SKM-1 treated with dmso at 0.1 percent for 144 hours (cell line): Measurements from ENCODE around the gene ELOVL1.
"Not testable (repeated sequence)": the region's sequence is repeated elsewhere in the genome, so short reads cannot be mapped to it uniquely, and the experiment has no call there.

Experiments
- DNase-seq: peaks from one replicate; lab custom pipeline; 2025; ENCODE audit not compliant: unreplicated experiment; lab: John Stamatoyannopoulos, UW

Gene ELOVL1

GRCh38 chr1:43367904-43368645, at the start of gene ELOVL1:
ELOVL1 (minus strand) TSS chr1:43368011; CDS start chr1:43365609, 2,402 bp downstream.
- peak; percentile 92 for DNase-seq

DNA sequence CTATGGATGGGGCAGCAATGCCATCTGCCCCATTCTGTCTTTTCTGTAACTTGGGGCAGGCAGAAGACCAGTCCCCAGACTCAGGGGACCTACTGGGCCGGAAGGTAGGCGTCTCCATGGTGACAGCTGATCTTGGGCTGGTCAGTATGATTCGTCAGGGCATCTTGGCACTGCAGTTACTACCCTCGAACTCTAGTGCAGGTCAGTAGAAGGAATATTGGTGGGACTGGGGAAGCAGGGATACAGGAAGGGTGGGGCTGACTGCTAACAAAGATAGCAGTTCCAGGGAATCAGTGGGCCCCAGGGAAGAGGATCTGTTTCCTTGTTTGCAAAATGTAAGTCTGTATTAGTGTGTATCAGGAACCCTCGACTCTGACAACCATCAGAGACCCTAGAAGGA, 48.1 kb upstream of the ELOVL1 start:
- no peak for DNase-seq

- peak; percentile 58 for DNase-seq
These were observed 46.9 kb upstream of the ELOVL1 start for GRCh38 chr1:43414634-43415223.

GRCh38 chr1:43413426-43413825, 45.6 kb upstream of the ELOVL1 start:
- DNase-seq, result not testable (repeated sequence)

- no peak for DNase-seq
These were observed 42.8 kb upstream of the ELOVL1 start for GRCh38 chr1:43410571-43410970.

- no peak for DNase-seq
These were observed 38.0 kb upstream of the ELOVL1 start for GRCh38 chr1:43405876-43406234.

- DNase-seq, result no peak
These were observed 37.5 kb upstream of the ELOVL1 start for GRCh38 chr1:43405219-43405875.

- DNase-seq, result no peak
These were observed 36.5 kb upstream of the ELOVL1 start for GRCh38 chr1:43404353-43404752.

GRCh38 chr1:43402089-43402865, 34.5 kb upstream of the ELOVL1 start:
- DNase-seq, result no peak

DNA sequence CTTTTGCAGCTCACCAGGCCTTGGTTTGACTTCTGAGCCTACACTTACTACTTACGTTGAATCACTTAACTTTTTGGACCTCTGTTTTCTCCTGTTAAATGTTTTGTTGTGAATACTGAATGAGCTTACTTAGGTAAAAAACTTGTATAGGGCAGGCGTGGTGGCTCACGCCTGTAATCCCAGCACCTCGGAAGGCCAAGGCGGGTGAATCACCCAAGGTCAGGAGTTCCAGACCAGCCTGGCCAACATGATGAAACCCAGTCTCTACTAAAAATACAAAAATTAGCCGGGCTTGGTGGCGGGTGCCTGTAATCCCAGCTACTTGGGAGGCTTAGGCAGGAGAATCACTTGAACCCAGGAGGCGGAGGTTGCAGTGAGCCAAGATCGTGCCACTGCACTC, 32.6 kb upstream of the ELOVL1 start:
- not testable (repeated sequence) for DNase-seq

GRCh38 chr1:43398227-43398626, 30.4 kb upstream of the ELOVL1 start:
- no peak for DNase-seq

- DNase-seq, result no peak
These were observed 28.2 kb upstream of the ELOVL1 start for GRCh38 chr1:43396059-43396458.

DNA sequence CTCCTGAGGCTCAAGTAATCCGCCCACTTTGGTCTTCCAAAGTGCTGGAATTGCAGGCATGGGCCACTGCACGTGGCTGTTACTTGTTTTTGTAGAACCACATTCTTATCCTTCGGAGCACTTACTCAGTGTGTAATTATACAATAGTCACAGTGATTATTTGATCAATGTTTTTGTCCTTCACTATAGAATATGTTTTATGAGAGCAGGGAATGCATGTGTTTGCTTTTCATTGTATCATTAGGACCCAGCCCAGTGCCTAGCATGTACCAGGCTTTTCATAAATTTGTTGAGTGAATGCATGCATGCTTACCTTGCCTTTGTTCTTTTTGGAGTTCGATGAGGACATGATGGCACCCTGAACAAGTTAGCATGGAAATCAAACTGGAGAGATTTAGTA, 27.7 kb upstream of the ELOVL1 start:
- DNase-seq, result no peak

DNA sequence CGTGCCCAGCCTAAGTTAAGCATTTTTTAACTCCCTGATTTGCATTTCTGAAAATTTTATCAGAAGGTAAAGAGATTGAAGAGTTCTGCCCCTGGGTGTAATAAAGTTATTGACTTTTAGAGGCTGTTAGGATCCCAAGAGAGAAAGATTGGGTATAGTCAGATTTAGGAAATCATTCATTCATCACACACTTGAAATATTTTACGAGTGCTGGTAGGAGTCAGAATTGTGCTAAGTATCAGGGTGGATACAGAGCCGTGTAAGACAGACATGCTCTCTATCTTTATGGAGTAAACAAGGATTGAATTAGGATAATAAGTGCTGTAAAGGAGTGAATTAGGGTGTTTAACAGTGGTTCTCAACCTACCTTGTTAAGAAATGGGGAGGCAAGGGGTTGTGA, 24.9 kb upstream of the ELOVL1 start:
- DNase-seq, result no peak

DNA sequence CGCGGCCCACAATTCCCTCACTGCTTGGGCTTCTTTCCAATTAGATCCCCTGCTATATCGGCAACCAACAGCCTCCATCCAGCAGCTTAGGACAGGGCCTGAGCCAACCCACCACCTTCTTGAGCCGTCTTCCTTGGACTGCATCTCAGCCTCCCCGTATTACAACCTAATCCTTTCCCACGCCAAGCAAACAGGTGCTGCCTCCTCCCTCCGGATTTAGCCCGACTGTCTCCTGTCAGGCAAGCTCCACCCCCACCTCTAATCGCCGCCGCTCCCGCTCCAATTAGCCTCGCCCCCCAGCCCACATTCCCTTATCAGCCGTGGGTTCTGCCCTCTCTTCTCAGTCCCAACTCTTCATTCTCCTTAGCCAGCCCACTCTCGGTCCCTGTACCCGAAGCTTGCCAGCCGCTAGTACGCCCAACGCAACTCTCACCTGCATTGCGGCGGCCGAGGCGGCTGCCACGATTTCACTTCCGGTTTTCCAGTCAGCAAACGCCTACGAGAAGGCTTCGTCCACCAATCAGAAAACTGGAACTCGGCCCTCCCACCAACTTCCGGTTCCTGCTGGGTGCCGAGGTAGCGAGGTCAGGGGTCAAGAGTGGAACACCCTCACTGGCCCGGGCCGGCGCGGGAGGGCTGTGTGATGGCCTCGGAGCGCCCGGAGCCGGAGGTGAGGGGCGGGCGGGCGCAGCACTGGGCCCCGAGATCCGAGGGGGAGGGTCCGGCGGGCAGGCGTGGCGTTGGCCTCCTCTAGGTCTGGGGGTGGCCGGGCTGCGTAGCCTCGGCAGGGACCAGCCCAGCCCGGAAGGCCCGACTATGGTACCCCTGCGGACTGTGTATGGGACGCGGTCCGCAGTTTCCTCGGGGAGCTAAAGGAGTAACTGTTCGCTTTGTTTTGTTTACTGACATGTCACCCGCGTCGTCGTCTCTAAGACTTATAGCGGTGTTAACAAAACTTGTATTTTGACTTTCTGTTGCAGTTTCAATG, 21.8 kb upstream of the ELOVL1 start, which contains the start of the genes MED8 and SZT2:
Gene MED8, minus strand, starts transcription at position 475 of the 988 bp plus-strand sequence. Its CDS starts 36 bp downstream, at position 439.
Gene SZT2, plus strand, starts transcription at position 574 of the 988 bp plus-strand sequence. Its CDS starts 70 bp downstream, at position 644.
- DNase-seq, result peak; percentile 91

GRCh38 chr1:43388613-43389012, 20.8 kb upstream of the ELOVL1 start:
- no peak for DNase-seq

GRCh38 chr1:43387976-43388599, 20.3 kb upstream of the ELOVL1 start:
- no peak for DNase-seq

DNA sequence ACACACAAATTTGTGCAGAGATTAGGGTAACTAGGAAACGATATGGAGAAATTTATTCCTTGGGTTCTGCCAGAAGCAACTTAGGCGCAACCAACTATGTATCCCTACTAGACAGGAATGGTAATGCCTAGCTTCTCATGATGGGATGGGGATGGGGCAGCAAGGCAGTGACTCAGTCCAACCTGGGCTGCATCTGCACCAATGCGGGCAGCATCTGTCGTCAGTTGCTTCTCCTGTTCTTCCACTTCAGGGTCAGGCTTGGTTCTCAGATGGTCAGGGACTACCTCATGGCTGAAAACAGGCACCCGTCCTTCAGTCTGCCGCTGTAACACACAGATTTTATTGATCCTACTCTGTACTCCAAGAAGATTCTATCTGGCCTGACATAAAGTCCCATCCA, 18.9 kb upstream of the ELOVL1 start:
- no peak for DNase-seq

- no peak for DNase-seq
These were observed 15.6 kb upstream of the ELOVL1 start for GRCh38 chr1:43383449-43383848.
